WTC11 (cell line): Measurements from ENCODE around the gene APOA4. TPM values are rescaled to one million over a fixed set of nuclear protein-coding genes. Genes with fewer than 3 reads are reported as not detected.

ENCODE experiments used
- ATAC-seq: fragments of 200-7000 bp; cut with Tn5 transposase; 2 replicates; pipeline ENCODE4 v1.10.0; 2021; ENCODE audit warnings: mild to moderate bottlenecking, moderate library complexity
- CTCF ChIA-PET: fragments of 300-600 bp; sonication (Branson Sonifier 250); formaldehyde crosslinking; loops from one replicate; lab custom pipeline; 2021; ENCODE audit warnings: antibody characterized with exemption; lab: Charles Lee
- POLR2A ChIA-PET: fragments of 350-600 bp; sonication (Branson Sonifier 250); formaldehyde crosslinking; loops from one replicate; lab custom pipeline; 2021; ENCODE audit warnings: antibody characterized with exemption; lab: Charles Lee
- DNase-seq: peaks from one replicate; pipeline ENCODE4 v3.0.0; 2021; ENCODE audit warnings: low spot score
- H3K27ac Mint-ChIP-seq: 2 replicates; pipeline ENCODE4 v1.8.0; 2021; ENCODE audit warnings: mixed read lengths
- H3K27me3 Mint-ChIP-seq: 2 replicates; pipeline ENCODE4 v1.8.0; 2021; ENCODE audit warnings: low read depth, mild to moderate bottlenecking, moderate library complexity, mixed read lengths
- H3K36me3 Mint-ChIP-seq: 2 replicates; pipeline ENCODE4 v1.8.0; 2021; ENCODE audit warnings: mixed read lengths
- H3K4me1 Mint-ChIP-seq: 2 replicates; pipeline ENCODE4 v1.8.0; 2022; ENCODE audit warnings: mixed read lengths
- H3K4me3 Mint-ChIP-seq: 2 replicates; pipeline ENCODE4 v1.8.0; 2021; ENCODE audit warnings: mild to moderate bottlenecking, moderate library complexity, mixed read lengths
- H3K9me3 Mint-ChIP-seq: 2 replicates; pipeline ENCODE4 v1.8.0; 2021; ENCODE audit warnings: mixed read lengths
- ESRRA ChIP-seq: sonication (generic); formaldehyde crosslinking; IDR thresholded peaks from 2 replicates; pipeline ENCODE4 v1.8.1; 2022; ENCODE audit warnings: mild to moderate bottlenecking, missing genetic modification reagents, borderline replicate concordance
- IRF2 ChIP-seq: sonication (generic); formaldehyde crosslinking; IDR thresholded peaks from 2 replicates; pipeline ENCODE4 v1.8.0; 2022; ENCODE audit warnings: low read depth, missing genetic modification reagents, borderline replicate concordance
- NFATC4 ChIP-seq: fragments of 250-450 bp; sonication (Bioruptor Pico); IDR thresholded peaks from 2 replicates; pipeline ENCODE4 v1.9.0; 2021; ENCODE audit warnings: mild to moderate bottlenecking
- NR2C2 ChIP-seq: sonication (generic); formaldehyde crosslinking; IDR thresholded peaks from 2 replicates; pipeline ENCODE4 v1.8.0; 2022; ENCODE audit warnings: mild to moderate bottlenecking, missing genetic modification reagents
- PRRX2 ChIP-seq: fragments of 250-450 bp; sonication (Bioruptor Pico); IDR thresholded peaks from 2 replicates; pipeline ENCODE4 v1.8.0; 2021; ENCODE audit warnings: mild to moderate bottlenecking
- RELA ChIP-seq: sonication (generic); formaldehyde crosslinking; IDR thresholded peaks from 2 replicates; pipeline ENCODE4 v1.8.1; 2022; ENCODE audit warnings: missing genetic modification reagents, mild to moderate bottlenecking, borderline replicate concordance
- SP1 ChIP-seq: sonication (generic); formaldehyde crosslinking; conservative IDR thresholded peaks from 2 replicates; pipeline ENCODE4 v1.8.1; 2022; ENCODE audit warnings: missing genetic modification reagents
- ZNF263 ChIP-seq: sonication (generic); formaldehyde crosslinking; IDR thresholded peaks from 2 replicates; pipeline ENCODE4 v1.8.1; 2022; ENCODE audit warnings: low read depth, mild to moderate bottlenecking, moderate library complexity, missing genetic modification reagents
- ZNF396 ChIP-seq: fragments of 250-450 bp; sonication (Bioruptor Pico); IDR thresholded peaks from 2 replicates; pipeline ENCODE4 v1.8.0; 2021; ENCODE audit warnings: mild to moderate bottlenecking, moderate library complexity, borderline replicate concordance
- ZNF416 ChIP-seq: fragments of 250-450 bp; sonication (Bioruptor Pico); IDR thresholded peaks from 2 replicates; pipeline ENCODE4 v1.9.0; 2021; ENCODE audit warnings: mild to moderate bottlenecking, inconsistent platforms
- total RNA-seq: library from RNA; stranded (reverse); gene quantifications from 3 replicates; pipeline ENCODE4 v1.2.3, GENCODE V29; 2021
- TF ChIP-seq, protein P1 (sequence below): sonication (generic); formaldehyde crosslinking; conservative IDR thresholded peaks from 2 replicates; pipeline ENCODE4 v1.8.1; 2022; ENCODE audit warnings: mild to moderate bottlenecking, missing genetic modification reagents
- TF ChIP-seq, protein P2 (sequence below): sonication (generic); formaldehyde crosslinking; IDR thresholded peaks from 2 replicates; pipeline ENCODE4 v1.8.1; 2022; ENCODE audit warnings: mild to moderate bottlenecking, missing genetic modification reagents, moderate library complexity, borderline replicate concordance
- TF ChIP-seq, protein P3 (sequence below): fragments of 200-600 bp; IDR thresholded peaks from 2 replicates; pipeline ENCODE4 v1.8.0; 2022; ENCODE audit warnings: antibody characterized with exemption
- TF ChIP-seq, protein P4 (sequence below): fragments of 250-450 bp; sonication (Bioruptor Pico); IDR thresholded peaks from 2 replicates; pipeline ENCODE4 v1.9.0; 2021; ENCODE audit warnings: mild to moderate bottlenecking
- TF ChIP-seq, protein P5 (sequence below): sonication (generic); formaldehyde crosslinking; IDR thresholded peaks from 2 replicates; pipeline ENCODE4 v1.8.1; 2023; ENCODE audit warnings: mild to moderate bottlenecking, missing genetic modification reagents, borderline replicate concordance

The APOA4 gene
- total RNA-seq, 1 experiment from 2014 or later: not detected

DNA sequence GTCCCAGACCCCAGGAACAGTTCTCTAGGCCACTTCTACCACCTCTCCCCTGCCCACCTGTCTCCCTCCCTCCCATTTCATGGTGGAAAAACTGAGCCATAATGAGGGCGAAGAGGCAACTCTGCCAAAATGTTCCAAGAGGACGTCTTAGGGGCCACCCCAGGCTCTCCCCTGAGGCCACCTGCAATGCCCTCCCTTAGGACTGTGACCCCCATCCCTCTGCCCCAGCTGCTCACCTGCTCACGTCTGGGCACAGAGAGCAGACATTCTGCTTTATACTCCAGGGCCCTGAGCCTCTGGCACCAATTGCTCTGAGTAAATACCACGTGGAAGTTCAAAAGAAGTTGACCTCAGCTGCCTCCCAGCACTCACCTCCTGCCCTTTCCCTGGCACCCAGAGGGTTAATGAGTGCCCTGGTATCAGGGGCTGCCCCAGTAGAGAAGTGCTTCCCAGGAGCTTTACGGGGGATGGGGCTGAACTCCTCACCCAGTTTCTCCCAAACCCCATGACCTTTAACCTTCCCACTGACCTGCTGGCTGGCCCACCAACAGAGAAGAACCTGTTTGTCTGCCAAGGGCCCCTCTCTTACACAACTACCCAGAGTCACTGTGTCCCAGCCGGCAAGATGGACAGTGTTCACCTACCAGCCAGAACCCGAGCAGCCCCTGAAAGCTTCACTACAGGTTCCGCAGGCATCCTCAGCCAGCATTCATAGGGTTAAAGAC lies 30.8 kb downstream of the APOA4 start:
- Mint-ChIP-seq H3K4me3 (no peak overlapping the region), H3K36me3 (no peaks in the 10 kb centered on the region; the same call in 1 of the 2 replicates)

More for the DNA sequence above, 30.8 kb downstream of the APOA4 start:
- POLR2A ChIA-PET: no interaction called here
- Mint-ChIP-seq H3K27ac (no peak overlapping the region), H3K27me3 (peaks cover 26% of the 10 kb centered on the region), H3K4me1 (peaks cover 17% of the 10 kb centered on the region), H3K9me3 (no peaks in the 10 kb centered on the region)
- CTCF ChIA-PET: interaction anchor here (0.8 to 8.7 kb wide), 5 partner anchors 25 to 317 kb away, joined by 3 to 358 read pairs (median 5); partner anchors contain the start of genes APOA1 and APOA4
- TF ChIP-seq, protein P1, sequence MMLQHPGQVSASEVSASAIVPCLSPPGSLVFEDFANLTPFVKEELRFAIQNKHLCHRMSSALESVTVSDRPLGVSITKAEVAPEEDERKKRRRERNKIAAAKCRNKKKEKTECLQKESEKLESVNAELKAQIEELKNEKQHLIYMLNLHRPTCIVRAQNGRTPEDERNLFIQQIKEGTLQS (CRISPR knock-in tag): no peak
- TF ChIP-seq, protein P2, sequence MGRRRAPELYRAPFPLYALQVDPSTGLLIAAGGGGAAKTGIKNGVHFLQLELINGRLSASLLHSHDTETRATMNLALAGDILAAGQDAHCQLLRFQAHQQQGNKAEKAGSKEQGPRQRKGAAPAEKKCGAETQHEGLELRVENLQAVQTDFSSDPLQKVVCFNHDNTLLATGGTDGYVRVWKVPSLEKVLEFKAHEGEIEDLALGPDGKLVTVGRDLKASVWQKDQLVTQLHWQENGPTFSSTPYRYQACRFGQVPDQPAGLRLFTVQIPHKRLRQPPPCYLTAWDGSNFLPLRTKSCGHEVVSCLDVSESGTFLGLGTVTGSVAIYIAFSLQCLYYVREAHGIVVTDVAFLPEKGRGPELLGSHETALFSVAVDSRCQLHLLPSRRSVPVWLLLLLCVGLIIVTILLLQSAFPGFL (CRISPR knock-in tag): no peak
- TF ChIP-seq ZNF263 (CRISPR knock-in tag) (no peak), IRF2 (CRISPR knock-in tag) (no peak), ZNF396 (no peak), ZNF416 (no peak), NR2C2 (CRISPR knock-in tag) (no peak), PRRX2 (CRISPR knock-in tag) (no peak), RELA (CRISPR knock-in tag) (no peak), NFATC4 (CRISPR knock-in tag) (no peak), ESRRA (CRISPR knock-in tag) (no peak), SP1 (no peak)
- TF ChIP-seq, protein P3, sequence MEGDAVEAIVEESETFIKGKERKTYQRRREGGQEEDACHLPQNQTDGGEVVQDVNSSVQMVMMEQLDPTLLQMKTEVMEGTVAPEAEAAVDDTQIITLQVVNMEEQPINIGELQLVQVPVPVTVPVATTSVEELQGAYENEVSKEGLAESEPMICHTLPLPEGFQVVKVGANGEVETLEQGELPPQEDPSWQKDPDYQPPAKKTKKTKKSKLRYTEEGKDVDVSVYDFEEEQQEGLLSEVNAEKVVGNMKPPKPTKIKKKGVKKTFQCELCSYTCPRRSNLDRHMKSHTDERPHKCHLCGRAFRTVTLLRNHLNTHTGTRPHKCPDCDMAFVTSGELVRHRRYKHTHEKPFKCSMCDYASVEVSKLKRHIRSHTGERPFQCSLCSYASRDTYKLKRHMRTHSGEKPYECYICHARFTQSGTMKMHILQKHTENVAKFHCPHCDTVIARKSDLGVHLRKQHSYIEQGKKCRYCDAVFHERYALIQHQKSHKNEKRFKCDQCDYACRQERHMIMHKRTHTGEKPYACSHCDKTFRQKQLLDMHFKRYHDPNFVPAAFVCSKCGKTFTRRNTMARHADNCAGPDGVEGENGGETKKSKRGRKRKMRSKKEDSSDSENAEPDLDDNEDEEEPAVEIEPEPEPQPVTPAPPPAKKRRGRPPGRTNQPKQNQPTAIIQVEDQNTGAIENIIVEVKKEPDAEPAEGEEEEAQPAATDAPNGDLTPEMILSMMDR: no peak
- TF ChIP-seq, protein P4, sequence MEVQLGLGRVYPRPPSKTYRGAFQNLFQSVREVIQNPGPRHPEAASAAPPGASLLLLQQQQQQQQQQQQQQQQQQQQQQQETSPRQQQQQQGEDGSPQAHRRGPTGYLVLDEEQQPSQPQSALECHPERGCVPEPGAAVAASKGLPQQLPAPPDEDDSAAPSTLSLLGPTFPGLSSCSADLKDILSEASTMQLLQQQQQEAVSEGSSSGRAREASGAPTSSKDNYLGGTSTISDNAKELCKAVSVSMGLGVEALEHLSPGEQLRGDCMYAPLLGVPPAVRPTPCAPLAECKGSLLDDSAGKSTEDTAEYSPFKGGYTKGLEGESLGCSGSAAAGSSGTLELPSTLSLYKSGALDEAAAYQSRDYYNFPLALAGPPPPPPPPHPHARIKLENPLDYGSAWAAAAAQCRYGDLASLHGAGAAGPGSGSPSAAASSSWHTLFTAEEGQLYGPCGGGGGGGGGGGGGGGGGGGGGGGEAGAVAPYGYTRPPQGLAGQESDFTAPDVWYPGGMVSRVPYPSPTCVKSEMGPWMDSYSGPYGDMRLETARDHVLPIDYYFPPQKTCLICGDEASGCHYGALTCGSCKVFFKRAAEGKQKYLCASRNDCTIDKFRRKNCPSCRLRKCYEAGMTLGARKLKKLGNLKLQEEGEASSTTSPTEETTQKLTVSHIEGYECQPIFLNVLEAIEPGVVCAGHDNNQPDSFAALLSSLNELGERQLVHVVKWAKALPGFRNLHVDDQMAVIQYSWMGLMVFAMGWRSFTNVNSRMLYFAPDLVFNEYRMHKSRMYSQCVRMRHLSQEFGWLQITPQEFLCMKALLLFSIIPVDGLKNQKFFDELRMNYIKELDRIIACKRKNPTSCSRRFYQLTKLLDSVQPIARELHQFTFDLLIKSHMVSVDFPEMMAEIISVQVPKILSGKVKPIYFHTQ (CRISPR knock-in tag): no peak
- TF ChIP-seq, protein P5, sequence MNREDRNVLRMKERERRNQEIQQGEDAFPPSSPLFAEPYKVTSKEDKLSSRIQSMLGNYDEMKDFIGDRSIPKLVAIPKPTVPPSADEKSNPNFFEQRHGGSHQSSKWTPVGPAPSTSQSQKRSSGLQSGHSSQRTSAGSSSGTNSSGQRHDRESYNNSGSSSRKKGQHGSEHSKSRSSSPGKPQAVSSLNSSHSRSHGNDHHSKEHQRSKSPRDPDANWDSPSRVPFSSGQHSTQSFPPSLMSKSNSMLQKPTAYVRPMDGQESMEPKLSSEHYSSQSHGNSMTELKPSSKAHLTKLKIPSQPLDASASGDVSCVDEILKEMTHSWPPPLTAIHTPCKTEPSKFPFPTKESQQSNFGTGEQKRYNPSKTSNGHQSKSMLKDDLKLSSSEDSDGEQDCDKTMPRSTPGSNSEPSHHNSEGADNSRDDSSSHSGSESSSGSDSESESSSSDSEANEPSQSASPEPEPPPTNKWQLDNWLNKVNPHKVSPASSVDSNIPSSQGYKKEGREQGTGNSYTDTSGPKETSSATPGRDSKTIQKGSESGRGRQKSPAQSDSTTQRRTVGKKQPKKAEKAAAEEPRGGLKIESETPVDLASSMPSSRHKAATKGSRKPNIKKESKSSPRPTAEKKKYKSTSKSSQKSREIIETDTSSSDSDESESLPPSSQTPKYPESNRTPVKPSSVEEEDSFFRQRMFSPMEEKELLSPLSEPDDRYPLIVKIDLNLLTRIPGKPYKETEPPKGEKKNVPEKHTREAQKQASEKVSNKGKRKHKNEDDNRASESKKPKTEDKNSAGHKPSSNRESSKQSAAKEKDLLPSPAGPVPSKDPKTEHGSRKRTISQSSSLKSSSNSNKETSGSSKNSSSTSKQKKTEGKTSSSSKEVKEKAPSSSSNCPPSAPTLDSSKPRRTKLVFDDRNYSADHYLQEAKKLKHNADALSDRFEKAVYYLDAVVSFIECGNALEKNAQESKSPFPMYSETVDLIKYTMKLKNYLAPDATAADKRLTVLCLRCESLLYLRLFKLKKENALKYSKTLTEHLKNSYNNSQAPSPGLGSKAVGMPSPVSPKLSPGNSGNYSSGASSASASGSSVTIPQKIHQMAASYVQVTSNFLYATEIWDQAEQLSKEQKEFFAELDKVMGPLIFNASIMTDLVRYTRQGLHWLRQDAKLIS (CRISPR knock-in tag): no peak
- DNase-seq (no peak), ATAC-seq (no peak)
